ENCODE measurements around the gene PHLDA3.

The PHLDA3 gene

GRCh38 chr1:201514466-201514865, 45.5 kb upstream of the PHLDA3 start:
- Histone ChIP-seq H2AFZ (ENCODE audit: low read length) (no peak overlapping the region), H3K79me2 (ENCODE audit: insufficient read depth, low read length) (no peaks in the 10 kb centered on the region), H3K9me3 (ENCODE audit: insufficient read depth, low read depth, low read length) (no peaks in the 10 kb centered on the region), H3K36me3 (ENCODE audit: insufficient read depth, low read length) (no peaks in the 10 kb centered on the region), H3K4me3 (ENCODE audit: low read length, poor library complexity, severe bottlenecking) (no peak overlapping the region), H4K20me1 (ENCODE audit: insufficient read depth, low read length, poor library complexity, severe bottlenecking) (no peaks in the 10 kb centered on the region), H3K9me2 (replicated peaks; ENCODE audit: low read depth, low read length) (no peaks in the 10 kb centered on the region), H3K4me1 (ENCODE audit: insufficient read depth, low read length, poor library complexity, severe bottlenecking) (peaks cover 15% of the 10 kb centered on the region), H3K9ac (ENCODE audit: low read depth, low read length, poor library complexity, severe bottlenecking) (no peak overlapping the region), H3K4me2 (ENCODE audit: low read depth, low read length, poor library complexity, severe bottlenecking) (no peak overlapping the region), H3F3A (ENCODE audit: low read depth) (no peaks in the 10 kb centered on the region), H3K27me3 (ENCODE audit: insufficient read depth, low read length, poor library complexity, severe bottlenecking) (no peaks in the 10 kb centered on the region)
- TF ChIP-seq CTCF (conservative IDR thresholded peaks at IDR 0.05; ENCODE audit: low read length) (no peak), EZH2phosphoT487 (IDR thresholded peaks at IDR 0.05; ENCODE audit: borderline replicate concordance) (no peak)

- TF ChIP-seq EZH2phosphoT487 (IDR thresholded peaks at IDR 0.05; ENCODE audit: borderline replicate concordance) (no peak), CTCF (conservative IDR thresholded peaks at IDR 0.05; ENCODE audit: low read length) (no peak)
- Histone ChIP-seq H3K27me3 (ENCODE audit: insufficient read depth, low read length, poor library complexity, severe bottlenecking) (no peaks in the 10 kb centered on the region), H3K9me3 (ENCODE audit: insufficient read depth, low read depth, low read length) (no peaks in the 10 kb centered on the region), H4K20me1 (ENCODE audit: insufficient read depth, low read length, poor library complexity, severe bottlenecking) (no peaks in the 10 kb centered on the region), H3K9me2 (replicated peaks; ENCODE audit: low read depth, low read length) (no peaks in the 10 kb centered on the region), H3K9ac (ENCODE audit: low read depth, low read length, poor library complexity, severe bottlenecking) (no peak overlapping the region), H3K4me3 (ENCODE audit: low read length, poor library complexity, severe bottlenecking) (no peak overlapping the region), H3F3A (ENCODE audit: low read depth) (0 out of 2 replicates have a peak, but pooled peaks cover 4% of the 10 kb centered on the region), H3K79me2 (ENCODE audit: insufficient read depth, low read length) (0 out of 2 replicates have a peak, but pooled peaks cover under 1% of the 10 kb centered on the region), H2AFZ (ENCODE audit: low read length) (no peak overlapping the region), H3K4me2 (ENCODE audit: low read depth, low read length, poor library complexity, severe bottlenecking) (no peak overlapping the region), H3K4me1 (ENCODE audit: insufficient read depth, low read length, poor library complexity, severe bottlenecking) (peaks cover 22% of the 10 kb centered on the region), H3K36me3 (ENCODE audit: insufficient read depth, low read length) (no peaks in the 10 kb centered on the region)
Measured at GRCh38 chr1:201513498-201514243, 44.7 kb upstream of the PHLDA3 start.

DNA sequence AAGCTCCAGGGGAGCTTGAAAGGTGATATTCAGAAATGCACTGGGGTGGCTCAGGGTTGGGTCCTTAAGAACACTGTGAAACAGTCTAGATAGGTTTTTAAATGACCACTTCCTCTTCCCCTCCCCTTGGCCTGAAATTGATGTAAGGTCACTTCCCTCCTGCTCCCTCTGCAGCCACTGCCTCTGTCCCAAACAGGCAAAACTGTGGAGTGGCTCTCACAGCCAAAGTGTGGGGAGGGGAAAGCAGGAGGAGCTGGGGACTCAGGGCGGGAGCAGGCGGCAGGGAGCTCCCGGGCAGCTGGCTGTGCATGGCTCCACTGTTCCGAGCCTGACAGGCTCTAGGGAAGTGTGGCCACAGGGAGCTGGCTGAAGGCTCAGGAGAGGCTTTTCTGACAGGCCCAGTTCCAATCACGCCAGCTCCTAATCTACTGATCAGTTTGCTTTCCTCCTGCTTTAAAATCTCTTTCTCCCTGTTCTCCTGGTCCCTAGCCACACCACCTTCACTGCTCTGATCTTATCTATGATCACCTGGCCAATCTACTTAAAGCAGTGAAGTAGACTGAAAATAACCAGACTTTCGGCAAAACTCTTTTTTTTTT, 43.1 kb upstream of the PHLDA3 start:
- no peak overlapping the region for H2AFZ ChIP-seq (ENCODE audit: low read length)

More for the DNA sequence above, 43.1 kb upstream of the PHLDA3 start:
- TF ChIP-seq CTCF (conservative IDR thresholded peaks at IDR 0.05; ENCODE audit: low read length) (no peak), EZH2phosphoT487 (IDR thresholded peaks at IDR 0.05; ENCODE audit: borderline replicate concordance) (no peak)
- H3K9me3 ChIP-seq (ENCODE audit: insufficient read depth, low read depth, low read length), result no peaks in the 10 kb centered on the region
- no peaks in the 10 kb centered on the region for H3K9me2 ChIP-seq (replicated peaks; ENCODE audit: low read depth, low read length)
- H3K4me3 ChIP-seq (ENCODE audit: low read length, poor library complexity, severe bottlenecking), result no peak overlapping the region
- H3K27me3 ChIP-seq (ENCODE audit: insufficient read depth, low read length, poor library complexity, severe bottlenecking), result no peaks in the 10 kb centered on the region
- no peak overlapping the region for H3K9ac ChIP-seq (ENCODE audit: low read depth, low read length, poor library complexity, severe bottlenecking)
- H4K20me1 ChIP-seq (ENCODE audit: insufficient read depth, low read length, poor library complexity, severe bottlenecking), result no peaks in the 10 kb centered on the region
- H3K79me2 ChIP-seq (ENCODE audit: insufficient read depth, low read length), result peaks cover 15% of the 10 kb centered on the region
- H3K4me2 ChIP-seq (ENCODE audit: low read depth, low read length, poor library complexity, severe bottlenecking), result no peak overlapping the region
- H3K4me1 ChIP-seq (ENCODE audit: insufficient read depth, low read length, poor library complexity, severe bottlenecking), result peaks cover 29% of the 10 kb centered on the region
- 0 out of 2 replicates have a peak, but pooled peaks cover 4% of the 10 kb centered on the region for H3F3A ChIP-seq (ENCODE audit: low read depth)
- no peaks in the 10 kb centered on the region for H3K36me3 ChIP-seq (ENCODE audit: insufficient read depth, low read length)
